Measurements from ENCODE around the gene TMEM161A. TPM values are rescaled to one million over a fixed set of nuclear protein-coding genes. Genes with fewer than 3 reads are reported as not detected.

TMEM161A gene
- total RNA-seq, 1 experiment from 2014 or later: 76.0 TPM

DNA sequence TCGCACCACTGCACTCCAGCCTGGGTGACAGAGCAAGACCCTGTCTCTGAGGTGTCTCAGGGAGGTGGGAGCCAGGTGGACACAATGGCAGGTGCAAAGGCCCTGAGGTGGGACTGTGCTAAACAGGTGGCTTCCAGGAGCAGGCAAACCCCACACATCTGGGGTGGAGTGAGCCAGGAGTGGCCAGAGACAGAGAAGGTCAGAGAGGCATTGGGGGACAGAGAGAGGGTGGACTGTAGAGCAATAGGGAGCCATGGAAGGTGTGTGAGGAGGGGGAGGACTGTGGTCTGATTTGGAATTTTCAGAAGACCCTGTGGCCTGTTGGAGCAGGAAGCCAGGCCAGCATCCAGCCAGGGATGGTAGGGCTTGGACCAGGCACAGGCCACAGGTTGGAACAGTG is 27.1 kb upstream of the TMEM161A start:
- Histone ChIP-seq H3K9me2 (ENCODE audit: insufficient read depth) (no peaks in the 10 kb centered on the region), H3K4me1 (ENCODE audit: control insufficient read depth in 1 of 2, insufficient read depth in 2 of 2, low read length in 2 of 2) (no peaks in the 10 kb centered on the region), H3K4me3 (replicated peaks in 1 of 2; ENCODE audit: low read depth in 1 of 2, low read length in 2 of 2) (no peak overlapping the region), H3K79me2 (ENCODE audit: insufficient read depth, low read length) (no peaks in the 10 kb centered on the region), H3K4me2 (ENCODE audit: low read length) (no peak overlapping the region), H3K9me3 (ENCODE audit: control insufficient read depth in 1 of 2, insufficient read depth in 1 of 2, low read depth in 1 of 2, low read length in 2 of 2) (no peaks in the 10 kb centered on the region), H3K27me3 (ENCODE audit: insufficient read depth, low read length) (no peaks in the 10 kb centered on the region), H2AFZ (ENCODE audit: low read depth, low read length, poor library complexity, severe bottlenecking) (no peak overlapping the region), H3K27ac (ENCODE audit: low read depth, low read length) (no peak overlapping the region), H3K9ac (ENCODE audit: low read length) (no peak overlapping the region), H4K20me1 (ENCODE audit: insufficient read depth) (no peaks in the 10 kb centered on the region), H3K36me3 (ENCODE audit: control insufficient read depth in 1 of 2, insufficient read depth in 2 of 2, low read length in 2 of 2) (no peaks in the 10 kb centered on the region)
- TF ChIP-seq EZH2 (IDR thresholded peaks at IDR 0.05) (no peak), RAD21 (IDR thresholded peaks at IDR 0.05; ENCODE audit: low read depth) (no peak), ZNF274 (IDR thresholded peaks at IDR 0.05; ENCODE audit: low read depth, low read length) (no peak), JUND (IDR thresholded peaks at IDR 0.05) (no peak), YY1 (IDR thresholded peaks at IDR 0.05; ENCODE audit: extremely low read depth, insufficient replicate concordance, low read depth, low read length) (no peak), EGR1 (IDR thresholded peaks at IDR 0.05; ENCODE audit: low read depth) (no peak), FOSL1 (IDR thresholded peaks at IDR 0.05; ENCODE audit: low read depth) (no peak), ZFX (IDR thresholded peaks at IDR 0.05) (no peak), SRF (IDR thresholded peaks at IDR 0.05; ENCODE audit: low read depth) (no peak)
- TF ChIP-seq, protein P1, sequence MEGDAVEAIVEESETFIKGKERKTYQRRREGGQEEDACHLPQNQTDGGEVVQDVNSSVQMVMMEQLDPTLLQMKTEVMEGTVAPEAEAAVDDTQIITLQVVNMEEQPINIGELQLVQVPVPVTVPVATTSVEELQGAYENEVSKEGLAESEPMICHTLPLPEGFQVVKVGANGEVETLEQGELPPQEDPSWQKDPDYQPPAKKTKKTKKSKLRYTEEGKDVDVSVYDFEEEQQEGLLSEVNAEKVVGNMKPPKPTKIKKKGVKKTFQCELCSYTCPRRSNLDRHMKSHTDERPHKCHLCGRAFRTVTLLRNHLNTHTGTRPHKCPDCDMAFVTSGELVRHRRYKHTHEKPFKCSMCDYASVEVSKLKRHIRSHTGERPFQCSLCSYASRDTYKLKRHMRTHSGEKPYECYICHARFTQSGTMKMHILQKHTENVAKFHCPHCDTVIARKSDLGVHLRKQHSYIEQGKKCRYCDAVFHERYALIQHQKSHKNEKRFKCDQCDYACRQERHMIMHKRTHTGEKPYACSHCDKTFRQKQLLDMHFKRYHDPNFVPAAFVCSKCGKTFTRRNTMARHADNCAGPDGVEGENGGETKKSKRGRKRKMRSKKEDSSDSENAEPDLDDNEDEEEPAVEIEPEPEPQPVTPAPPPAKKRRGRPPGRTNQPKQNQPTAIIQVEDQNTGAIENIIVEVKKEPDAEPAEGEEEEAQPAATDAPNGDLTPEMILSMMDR (IDR thresholded peaks at IDR 0.05 in 2 of 3, conservative IDR thresholded peaks at IDR 0.05 in 1 of 3; ENCODE audit: borderline replicate concordance in 1 of 3, insufficient read depth in 1 of 3, low read depth in 2 of 3, low read length in 2 of 3): no peak
- TF ChIP-seq, protein P2, sequence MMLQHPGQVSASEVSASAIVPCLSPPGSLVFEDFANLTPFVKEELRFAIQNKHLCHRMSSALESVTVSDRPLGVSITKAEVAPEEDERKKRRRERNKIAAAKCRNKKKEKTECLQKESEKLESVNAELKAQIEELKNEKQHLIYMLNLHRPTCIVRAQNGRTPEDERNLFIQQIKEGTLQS (IDR thresholded peaks at IDR 0.05): no peak
- TF ChIP-seq, protein P3, sequence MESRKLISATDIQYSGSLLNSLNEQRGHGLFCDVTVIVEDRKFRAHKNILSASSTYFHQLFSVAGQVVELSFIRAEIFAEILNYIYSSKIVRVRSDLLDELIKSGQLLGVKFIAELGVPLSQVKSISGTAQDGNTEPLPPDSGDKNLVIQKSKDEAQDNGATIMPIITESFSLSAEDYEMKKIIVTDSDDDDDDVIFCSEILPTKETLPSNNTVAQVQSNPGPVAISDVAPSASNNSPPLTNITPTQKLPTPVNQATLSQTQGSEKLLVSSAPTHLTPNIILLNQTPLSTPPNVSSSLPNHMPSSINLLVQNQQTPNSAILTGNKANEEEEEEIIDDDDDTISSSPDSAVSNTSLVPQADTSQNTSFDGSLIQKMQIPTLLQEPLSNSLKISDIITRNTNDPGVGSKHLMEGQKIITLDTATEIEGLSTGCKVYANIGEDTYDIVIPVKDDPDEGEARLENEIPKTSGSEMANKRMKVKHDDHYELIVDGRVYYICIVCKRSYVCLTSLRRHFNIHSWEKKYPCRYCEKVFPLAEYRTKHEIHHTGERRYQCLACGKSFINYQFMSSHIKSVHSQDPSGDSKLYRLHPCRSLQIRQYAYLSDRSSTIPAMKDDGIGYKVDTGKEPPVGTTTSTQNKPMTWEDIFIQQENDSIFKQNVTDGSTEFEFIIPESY (IDR thresholded peaks at IDR 0.05; ENCODE audit: extremely low read depth, insufficient replicate concordance, low read length): no peak
- POLR2A ChIA-PET: no interaction called here
- DNase-seq (ENCODE audit: low read depth, low spot score) (no peak), ATAC-seq (no peak)
- CTCF ChIA-PET: no interaction called here
- no TSS peak for BruUV-seq (replicated peaks)
- intact Hi-C loops (cut with micrococcal nuclease): no loop called here
- RAD21 ChIA-PET (ENCODE audit: low non-redundant PET in 1 of 2, low total read pairs in 2 of 2, uncharacterized antibody in 2 of 2, unreplicated experiment in 2 of 2): no interaction called here
